HG02852 (cell line): Measurements from ENCODE around the gene TNFSF13.
"Not testable (repeated sequence)": the region's sequence is repeated elsewhere in the genome, so short reads cannot be mapped to it uniquely, and the experiment has no call there.

Experiments
- ATAC-seq: cut with Tn5 transposase; IDR thresholded peaks from one replicate; pipeline ENCODE4 v1.9.1; 2021; ENCODE audit warnings: mild to moderate bottlenecking, moderate library complexity; ENCODE audit not compliant: unreplicated experiment

TNFSF13 gene

DNA sequence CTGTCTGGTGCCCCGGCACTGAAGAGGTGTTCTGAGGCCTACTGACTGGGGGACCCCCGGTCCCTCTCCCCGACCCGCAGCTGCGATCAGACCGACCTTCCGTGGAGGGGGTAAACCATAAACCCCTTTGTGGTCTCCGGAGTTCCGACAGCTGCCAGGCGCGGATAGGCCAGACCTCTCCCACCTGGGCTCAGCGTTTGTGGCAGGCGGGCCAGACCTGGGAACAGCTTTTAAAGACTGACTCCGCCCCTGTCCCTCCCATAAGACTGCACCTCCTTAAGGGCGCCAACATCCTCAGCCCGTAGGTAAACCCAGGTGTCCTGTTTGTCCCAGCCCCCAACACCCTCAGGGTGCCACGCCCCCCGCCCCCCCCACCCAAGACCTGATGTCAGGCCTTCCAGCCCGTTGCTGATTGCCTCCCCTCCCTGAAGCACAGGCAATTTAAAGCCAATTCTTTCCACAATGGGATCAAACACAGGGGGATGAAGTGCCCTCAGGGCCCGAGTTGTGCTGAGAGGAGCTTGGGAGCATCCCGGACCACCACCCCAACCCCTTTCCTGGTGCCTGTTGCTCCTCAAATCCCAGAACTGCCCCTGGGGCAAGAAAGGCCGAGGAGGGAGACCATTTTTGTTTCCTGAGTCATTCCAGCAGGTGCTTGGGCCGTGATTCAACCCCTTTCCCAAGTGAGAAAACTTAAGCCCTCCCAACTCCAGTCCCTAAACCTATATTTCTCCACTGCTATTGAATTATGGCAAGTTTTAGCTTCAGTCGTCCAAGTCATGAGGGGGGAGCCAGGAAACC is 31.5 kb downstream of the TNFSF13 start, which contains the start of gene SOX15:
Gene SOX15 (minus strand): TSS at position 204 of the 801 bp plus-strand sequence. CDS start 418 bp downstream, outside the sequence.
- no peak for ATAC-seq

DNA sequence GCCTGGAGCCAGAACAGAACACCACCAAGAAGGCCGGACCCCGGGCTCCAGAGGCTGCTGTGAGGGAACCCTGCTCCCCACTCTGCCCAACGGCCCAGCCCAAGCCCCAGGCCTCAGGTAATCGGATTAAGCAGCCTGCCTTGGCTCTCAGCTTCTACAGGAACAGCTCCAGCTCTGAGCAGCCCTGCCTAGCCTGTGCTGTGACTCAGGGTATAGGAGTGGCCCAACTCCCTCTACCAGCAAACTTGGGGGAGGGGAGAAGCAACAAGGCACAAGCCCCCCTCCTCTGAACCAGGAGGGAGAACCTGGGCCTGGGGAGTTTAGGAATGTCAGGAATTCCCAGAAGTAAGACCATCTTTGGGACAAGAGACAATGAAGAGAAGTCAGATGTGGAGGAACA is 32.2 kb downstream of the TNFSF13 start:
- ATAC-seq, result no peak

DNA sequence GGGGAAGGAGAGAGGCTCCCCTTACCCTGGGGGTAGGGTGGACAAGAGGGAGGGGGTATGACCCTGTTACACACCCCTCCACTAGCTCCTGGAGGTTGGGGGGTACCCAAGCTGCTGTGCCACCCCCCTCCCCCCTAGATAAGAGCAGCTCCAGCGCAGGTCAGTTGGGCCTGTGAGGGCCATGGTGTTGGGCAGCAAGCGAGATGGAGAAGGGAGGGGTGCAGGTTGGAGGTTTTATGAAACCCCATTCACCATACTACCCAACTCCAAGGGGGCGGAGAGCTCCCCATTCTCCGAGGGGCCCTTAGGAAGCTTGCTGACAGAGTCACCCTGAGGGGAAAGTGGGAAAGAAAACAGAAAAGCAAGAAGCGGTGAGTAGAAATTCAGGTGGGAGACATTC is 33.0 kb downstream of the TNFSF13 start:
- no peak for ATAC-seq

DNA sequence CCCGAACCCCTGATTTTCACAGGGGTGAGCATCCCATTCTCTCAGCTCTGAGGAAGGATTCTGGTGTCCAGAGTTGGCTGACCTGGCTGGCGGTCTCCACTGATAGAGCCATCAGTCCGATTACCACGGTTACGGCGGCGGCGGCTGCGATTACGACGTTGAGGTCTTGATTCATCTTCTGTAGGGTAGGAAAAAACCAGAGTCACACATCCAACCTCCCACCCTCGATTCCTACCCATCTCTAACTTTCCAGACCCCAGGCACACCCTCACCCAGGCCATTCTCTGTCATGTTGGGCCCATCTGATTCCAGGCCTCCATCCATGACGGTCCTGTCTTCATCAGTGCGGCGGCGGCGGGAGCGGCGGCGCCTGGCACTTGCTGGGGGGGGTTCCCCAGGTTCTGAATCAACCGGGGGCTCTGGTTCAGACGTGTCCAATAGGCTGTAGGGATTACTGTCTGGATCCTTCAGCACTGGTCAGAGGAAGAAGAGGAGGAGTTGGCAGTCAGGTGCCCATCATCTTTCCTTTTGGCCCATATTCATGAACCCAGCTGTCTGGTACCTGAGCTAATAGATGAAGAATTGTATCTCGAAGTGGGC is 34.0 kb downstream of the TNFSF13 start:
- no peak for ATAC-seq

DNA sequence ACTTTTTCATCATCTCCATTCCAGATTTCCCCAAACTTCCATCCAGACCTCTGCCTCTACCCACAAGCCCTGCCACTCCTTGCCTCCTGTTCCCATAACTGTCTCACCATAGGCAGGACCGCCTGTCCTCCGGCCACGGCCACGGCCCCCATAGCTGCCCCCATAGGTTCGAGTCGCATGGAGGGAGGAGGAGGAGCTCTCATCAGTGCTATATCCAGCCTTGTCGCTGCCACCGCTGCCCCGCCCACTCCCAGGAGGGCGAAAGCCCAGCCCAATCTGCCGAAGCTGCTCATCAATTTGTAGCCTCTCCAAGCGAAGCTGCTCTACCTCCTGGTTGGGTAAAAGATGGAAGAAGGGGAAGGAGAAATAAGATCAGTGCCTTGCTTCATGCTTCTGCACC is 34.7 kb downstream of the TNFSF13 start:
- ATAC-seq, result no peak

DNA sequence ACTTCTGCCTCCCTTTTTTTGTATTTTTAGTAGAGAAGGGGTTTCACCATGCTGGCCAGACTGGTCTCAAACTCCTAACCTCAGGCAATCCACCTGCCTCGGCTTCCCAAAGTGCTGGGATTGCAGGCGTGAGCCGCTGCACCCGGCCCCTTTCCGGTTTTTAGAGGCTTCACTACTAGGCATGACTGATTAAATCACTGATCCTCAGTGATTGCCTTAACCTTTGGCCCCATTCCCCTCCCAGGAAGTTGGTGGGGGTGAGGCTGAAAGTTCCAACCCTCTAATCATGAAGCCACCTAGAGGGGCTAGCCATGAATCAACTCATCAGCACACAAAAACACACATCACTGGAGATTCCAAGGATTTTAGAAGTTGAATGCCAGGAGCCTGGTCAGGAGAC is 39.0 kb downstream of the TNFSF13 start:
- ATAC-seq, result not testable (repeated sequence)

DNA sequence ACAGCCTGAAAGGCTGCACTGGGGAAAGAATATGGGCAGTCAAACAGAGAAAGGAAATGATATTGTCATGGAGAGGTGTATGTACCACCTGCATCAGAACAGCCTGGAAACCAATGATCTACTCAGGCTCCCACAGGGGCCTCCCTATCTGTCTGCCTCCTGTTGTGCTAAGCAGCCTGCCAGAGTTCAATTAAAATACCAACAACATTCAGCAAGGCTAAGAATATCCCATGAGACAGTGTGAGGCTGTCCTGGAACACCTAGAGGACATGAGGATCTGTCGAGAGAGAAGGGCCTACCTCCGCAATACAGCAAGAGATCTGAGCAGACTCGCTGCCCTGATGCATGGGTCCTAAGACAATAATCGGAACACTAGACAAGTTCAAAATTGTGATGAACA is 47.7 kb downstream of the TNFSF13 start:
- no peak for ATAC-seq

DNA sequence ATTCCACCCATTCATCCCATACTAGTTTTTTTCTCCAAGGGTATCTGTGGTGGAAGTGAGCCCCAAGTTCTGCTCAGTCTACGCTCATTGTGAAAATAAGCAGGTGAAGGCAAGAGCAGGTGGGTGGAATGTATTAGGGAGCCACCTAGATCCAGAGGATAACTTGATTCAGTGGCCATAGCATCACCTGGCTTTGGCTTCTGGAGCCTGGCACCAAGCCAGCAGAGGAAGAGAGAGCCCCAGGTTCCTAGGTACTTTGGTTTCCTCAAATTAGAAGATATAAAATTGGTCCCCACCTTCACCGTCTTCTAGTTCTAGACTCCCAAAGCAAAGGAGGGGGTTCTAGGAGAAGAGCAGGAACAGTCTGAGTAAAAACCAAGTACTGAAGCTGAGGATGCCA is 52.1 kb downstream of the TNFSF13 start:
- no peak for ATAC-seq
